NCI-H2107 treated with DMSO at 0.1 percent for 48 hours (cell line): ENCODE data around the gene GLS2.
"Not testable (repeated sequence)": the region's sequence is repeated elsewhere in the genome, so short reads cannot be mapped to it uniquely, and the experiment has no call there.

Source experiments
- DNase-seq: peaks from one replicate; lab custom pipeline; 2025; ENCODE audit not compliant: unreplicated experiment; lab: John Stamatoyannopoulos, UW

GLS2 gene

GRCh38 chr12:56493409-56494105, 5.6 kb upstream of the GLS2 start:
- not testable (repeated sequence) for DNase-seq

DNA sequence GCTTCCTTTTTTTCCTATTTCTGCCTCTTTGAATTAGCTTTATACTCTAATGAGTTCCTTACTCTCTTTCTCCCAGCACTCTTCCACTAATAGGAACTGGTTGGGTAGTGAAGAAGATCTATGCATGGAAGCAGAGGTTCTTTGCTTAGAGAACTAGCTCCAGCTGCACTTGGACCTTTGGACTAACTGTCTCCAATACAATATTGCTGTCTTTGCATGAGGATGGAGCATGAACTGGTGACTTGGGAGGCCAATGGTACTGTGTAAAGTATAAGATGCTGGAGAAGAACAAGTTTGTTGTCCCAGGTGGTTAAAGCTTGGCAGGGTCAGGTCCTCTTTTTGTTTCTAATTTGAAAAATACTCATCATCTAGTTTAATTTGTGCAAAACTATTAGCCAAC, 2.4 kb upstream of the GLS2 start:
- no peak for DNase-seq

DNA sequence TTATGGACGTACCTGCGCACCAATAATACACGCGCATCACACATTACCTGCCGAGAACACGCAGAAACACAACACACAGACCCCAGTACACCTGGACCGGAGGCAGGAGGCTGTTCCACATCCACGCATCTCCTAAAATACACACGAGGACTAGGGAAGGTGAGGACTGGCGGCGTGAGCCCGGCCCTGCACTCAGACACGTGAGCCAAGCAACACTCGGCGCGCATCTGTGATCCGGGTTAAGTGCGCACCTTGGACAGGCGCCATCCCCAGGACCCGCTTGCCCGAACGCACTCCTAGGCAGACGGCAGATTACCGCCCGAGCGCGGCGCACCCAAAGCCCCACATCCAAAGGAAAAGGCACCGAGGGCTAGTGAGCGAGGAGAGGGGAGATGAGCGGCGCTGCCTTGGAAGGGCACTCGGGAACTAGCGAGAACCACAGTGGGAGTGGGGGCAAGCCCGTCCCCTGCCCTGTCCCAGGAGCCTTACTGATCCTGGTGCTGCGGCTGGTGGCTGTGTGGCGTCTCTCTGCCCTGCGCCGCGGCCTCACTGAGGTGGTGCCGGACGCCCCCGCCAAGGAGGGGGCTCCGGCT, 417 bp downstream of the GLS2 start:
- peak; percentile 17 for DNase-seq

DNA sequence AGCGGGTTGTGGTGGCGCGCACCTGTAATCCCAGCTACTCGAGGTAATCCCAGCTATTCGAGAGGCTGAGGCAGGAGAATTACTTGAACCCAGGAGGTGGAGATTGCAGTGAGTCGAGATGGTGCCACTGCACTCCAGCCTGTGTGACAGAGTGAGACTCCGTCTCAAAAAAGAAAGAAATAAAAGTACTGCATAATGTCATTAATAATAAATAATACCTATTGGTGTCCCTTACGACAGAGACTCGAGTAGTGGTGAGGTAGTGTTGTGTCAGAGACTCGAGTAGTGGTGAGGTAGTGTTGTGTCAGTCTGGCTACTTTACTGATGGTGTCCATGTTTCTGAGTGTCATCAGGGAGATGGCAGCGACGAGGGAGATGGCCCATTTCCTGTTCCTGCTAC, 1.3 kb downstream of the GLS2 start:
- DNase-seq, result no peak

DNA sequence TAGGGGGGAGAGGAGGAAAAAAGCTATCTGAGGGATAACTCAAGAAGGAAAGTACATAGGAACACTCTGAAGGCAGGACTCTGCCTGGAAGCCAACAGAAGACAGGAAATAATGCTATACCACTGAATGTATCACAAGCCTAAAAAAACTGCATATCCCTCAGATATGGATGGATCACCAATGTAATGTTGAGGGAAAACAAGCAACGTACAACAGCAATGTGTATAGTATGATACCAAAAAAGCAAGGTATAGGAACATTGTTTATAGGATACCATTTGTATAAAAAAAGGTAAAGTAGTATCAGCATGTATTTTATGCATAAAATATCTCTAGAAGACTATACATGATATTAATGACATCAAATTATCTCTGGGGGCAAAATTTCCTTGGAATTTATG, 3.4 kb downstream of the GLS2 start:
- DNase-seq, result no peak

GRCh38 chr12:56479625-56480024, 8.3 kb downstream of the GLS2 start:
- no peak for DNase-seq

- no peak for DNase-seq
These were observed 10.3 kb downstream of the GLS2 start for GRCh38 chr12:56477521-56478225.

DNA sequence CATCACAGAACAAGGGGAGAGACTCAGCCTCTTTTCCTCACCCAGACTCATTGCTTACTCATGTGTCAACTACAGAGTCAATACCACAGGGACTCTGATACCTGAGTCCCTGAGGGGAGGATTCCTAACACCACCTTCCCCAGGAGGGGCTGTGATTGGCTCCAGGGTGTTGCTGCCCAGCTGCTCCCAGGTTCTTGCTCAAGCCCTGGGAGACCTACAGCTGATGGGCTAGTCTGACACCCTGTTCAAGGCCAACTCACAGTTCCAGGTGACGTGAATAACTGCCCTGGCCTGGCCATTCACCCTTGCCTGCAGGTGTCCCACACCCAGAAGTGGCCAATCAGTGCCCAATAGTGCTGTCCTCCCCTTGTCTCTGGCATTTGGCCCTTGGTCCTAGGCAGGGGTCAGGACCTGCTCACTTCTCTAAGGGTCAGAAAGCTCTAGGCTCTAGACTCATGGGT, 11.0 kb downstream of the GLS2 start:
- DNase-seq, result peak; percentile 46

DNA sequence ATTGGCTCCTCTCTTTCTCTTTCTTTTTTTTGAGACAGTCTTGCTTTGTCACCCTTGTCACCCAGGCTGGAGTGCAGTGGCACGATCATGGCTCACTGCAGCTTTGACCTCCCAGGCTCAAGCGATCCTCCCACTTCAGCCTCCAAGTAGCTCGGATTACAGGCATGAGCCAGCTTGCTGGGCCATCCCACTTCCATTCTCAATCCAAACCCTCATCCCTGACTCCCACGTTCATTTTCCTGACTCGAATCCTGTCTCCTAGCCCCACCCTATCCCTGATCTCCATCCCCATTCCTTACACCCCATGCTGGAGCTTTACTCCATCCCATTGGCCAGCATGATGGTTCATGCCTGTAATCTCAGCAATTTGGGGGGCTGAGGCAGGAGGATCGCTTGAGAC, 11.8 kb downstream of the GLS2 start:
- DNase-seq, result no peak

GRCh38 chr12:56474389-56474788, 13.6 kb downstream of the GLS2 start:
- no peak for DNase-seq

DNA sequence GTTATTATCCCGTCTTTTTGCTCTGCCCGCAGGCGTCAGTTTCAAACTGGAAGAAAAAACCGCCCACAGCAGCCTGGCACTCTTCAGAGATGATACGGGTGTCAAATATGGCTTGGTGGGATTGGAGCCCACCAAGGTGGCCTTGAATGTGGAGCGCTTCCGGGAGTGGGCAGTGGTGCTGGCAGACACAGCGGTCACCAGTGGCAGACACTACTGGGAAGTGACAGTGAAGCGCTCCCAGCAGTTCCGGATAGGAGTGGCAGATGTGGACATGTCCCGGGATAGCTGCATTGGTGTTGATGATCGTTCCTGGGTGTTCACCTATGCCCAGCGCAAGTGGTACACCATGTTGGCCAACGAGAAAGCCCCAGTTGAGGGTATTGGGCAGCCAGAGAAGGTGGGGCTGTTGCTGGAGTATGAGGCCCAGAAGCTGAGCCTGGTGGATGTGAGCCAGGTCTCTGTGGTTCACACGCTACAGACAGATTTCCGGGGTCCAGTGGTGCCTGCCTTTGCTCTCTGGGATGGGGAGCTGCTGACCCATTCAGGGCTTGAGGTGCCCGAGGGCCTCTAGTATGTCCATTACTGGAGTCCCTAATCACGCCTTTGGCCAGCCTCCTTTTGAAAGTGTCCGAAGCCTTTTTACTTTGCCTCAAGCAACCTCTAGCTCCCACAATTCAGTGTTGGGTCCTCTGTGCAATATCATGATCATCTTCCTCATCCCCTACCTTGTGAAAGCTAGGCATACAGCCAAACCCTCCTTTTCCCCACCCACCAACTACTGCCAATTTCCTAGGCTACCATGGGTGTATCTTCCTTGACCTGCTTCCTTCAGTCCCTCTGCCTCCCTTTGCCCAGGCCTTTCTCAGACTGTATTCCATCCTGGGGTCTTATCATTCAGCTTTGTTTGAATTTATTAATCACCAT, 18.7 kb downstream of the GLS2 start:
- no peak for DNase-seq

DNA sequence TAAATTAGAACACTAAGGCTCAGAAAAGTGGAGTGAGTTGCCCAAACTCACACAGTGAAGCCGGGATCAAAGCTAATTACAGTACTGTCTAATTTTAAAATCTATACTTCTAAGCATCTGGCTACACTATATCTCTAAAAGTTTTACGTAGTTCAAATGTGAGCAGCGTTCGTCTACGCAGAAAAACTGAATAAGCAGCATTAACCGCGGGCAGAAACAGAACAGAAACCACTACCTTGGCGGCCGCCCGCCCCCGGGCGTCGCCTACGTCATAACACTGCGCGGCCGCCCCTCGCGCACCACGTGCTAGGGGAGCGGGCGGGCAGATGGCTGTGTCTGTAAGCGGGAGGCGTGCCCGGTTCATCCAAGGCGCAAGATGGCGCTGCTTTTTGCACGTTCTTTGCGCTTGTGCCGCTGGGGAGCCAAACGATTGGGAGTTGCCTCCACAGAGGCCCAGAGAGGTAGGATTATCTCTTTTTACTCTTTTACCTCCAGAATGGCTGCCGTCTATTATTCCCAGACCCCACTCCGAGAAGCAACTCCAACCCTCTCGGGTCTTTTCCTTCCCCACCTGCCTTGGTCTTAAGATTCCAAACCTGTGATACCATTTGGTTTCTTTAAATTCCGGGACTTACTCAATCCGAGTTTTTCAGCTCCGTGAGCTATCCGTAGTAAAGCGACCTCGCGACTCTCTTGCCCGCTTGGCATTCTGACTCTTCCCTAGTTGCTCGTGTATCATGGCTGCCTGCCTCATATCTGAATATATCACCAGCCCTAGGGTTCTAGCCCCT, 19.6 kb downstream of the GLS2 start, which contains the start of gene SPRYD4:
Gene SPRYD4, plus strand, starts transcription at position 363 of the 791 bp plus-strand sequence. Its CDS starts 14 bp downstream, at position 377.
- DNase-seq, result peak; percentile 88

GRCh38 chr12:56462565-56462964, 25.4 kb downstream of the GLS2 start:
- no peak for DNase-seq

- no peak for DNase-seq
These were observed 26.5 kb downstream of the GLS2 start for GRCh38 chr12:56461235-56462159.

DNA sequence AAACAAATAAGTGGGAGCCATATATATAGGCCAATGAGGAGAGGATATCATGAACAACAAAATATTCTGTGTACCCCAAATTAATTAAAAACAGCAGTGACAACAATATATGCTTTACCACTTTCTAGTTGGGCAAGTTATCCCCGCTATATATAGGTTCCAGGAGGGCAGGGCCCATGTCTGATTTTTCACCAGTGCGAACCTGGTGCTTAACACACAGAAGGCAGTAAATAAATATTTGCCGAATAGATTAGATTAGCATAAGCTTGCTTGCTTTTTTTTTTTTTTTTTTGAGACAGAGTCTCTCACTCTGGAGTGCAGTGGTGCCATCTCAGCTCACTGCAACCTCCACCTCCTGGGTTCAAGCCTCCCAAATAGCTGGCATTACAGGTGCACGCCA, 30.1 kb downstream of the GLS2 start:
- no peak for DNase-seq

- DNase-seq, result no peak
These were observed 33.4 kb downstream of the GLS2 start, which contains the start of gene MIP for GRCh38 chr12:56454557-56454956. MIP (minus strand) TSS chr12:56454657; CDS start chr12:56454613, 44 bp downstream.

DNA sequence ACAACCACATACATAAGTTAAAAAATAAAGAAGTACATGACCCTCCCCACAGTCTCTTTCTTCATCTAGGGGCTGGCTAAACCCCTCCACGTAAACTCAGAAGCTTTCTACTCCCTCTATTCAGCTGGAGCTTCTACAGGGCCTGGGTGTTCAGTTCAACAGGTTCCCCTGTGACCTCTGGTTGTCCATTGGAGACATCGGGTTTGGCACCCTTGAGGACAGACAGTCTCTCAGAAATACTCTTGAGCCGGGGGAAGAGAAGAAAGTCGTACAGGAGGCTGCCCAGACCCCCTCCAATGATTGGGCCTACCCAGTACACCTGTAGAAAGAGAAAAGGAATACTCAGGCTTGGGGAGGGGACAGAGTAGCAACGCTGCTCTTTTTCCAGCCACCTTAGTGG, 36.8 kb downstream of the GLS2 start:
- DNase-seq, result no peak

DNA sequence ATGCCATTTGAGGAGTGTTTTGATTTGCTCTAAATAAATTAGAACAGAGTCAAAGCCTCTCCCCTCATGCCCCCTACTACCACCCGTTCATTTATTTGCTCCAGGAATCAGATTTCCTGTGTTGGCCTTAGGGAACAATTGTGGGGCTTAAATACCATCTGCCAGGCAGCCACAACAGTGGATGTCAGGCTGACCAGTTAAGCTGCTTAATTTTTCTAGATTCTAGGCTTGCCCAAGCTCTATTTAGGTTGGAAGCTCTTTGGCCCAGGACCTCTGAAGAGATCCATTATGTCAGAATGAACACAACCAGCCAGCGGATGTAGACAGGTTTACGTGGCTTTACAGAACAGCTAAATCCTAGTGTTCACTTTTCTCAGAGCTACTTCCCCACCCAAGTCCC, 37.7 kb downstream of the GLS2 start:
- no peak for DNase-seq

DNA sequence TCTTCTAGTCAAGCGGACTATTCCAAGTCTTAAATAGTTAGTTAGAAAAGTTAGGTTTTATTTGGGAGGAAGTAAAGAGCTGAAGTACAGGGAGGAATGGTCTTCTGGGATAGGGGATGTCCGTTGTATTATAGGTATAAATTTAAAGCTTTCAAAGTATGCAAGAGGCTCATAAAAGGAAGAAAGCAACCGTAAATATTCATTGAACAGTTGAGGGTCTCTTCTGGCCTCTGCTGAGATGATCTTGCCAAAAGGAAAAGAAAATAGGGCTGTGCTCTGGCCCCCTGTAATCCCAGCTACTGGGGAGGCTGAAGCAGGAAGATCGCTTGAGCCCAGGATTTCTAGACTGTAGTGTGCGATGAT, 38.4 kb downstream of the GLS2 start:
- no peak for DNase-seq
